BJ (cell line): ENCODE results near the gene CCNQ. TPM values are rescaled to one million over a fixed set of nuclear protein-coding genes. Genes with fewer than 3 reads are reported as not detected.

Experiments
- CTCF ChIA-PET: fragments of 350-600 bp; formaldehyde crosslinking; extraction: SDS; loops from one replicate; lab custom pipeline; 2021; ENCODE audit warnings: antibody characterized with exemption, inconsistent platforms; lab: Yijun Ruan, JAX
- POLR2A ChIA-PET: fragments of 300-600 bp; sonication (Branson Sonifier 250); formaldehyde crosslinking; extraction: SDS; loops from one replicate; lab custom pipeline; 2021; ENCODE audit warnings: antibody characterized with exemption; lab: Charles Lee
- DNase-seq: peaks from one replicate; pipeline ENCODE4 v3.0.0-alpha.2; 2011; ENCODE audit warnings: low read depth
- H3K27me3 ChIP-seq: 2 replicates; pipeline ENCODE4 v1.6.0; 2011; ENCODE audit warnings: low read length; ENCODE audit not compliant: control insufficient read depth, insufficient read depth
- H3K36me3 ChIP-seq: 2 replicates; pipeline ENCODE4 v1.5.1; 2011; ENCODE audit warnings: low read length; ENCODE audit not compliant: control insufficient read depth, insufficient read depth
- H3K4me3 ChIP-seq: 2 replicates; pipeline ENCODE4 v1.5.1; 2011; ENCODE audit warnings: low read depth, mild to moderate bottlenecking, control low read depth, low read length
- polyA plus RNA-seq: library from polyadenylated mRNA; depleted of rRNA; stranded (reverse); fragments of >200 nt; gene quantifications from 2 replicates; pipeline ENCODE4 v1.2.3, GENCODE V29; 2011; rRNA removed
- TF ChIP-seq, protein P1 (sequence below): IDR thresholded peaks from 2 replicates; pipeline ENCODE4 v1.5.1; 2011; ENCODE audit warnings: low read depth, mild to moderate bottlenecking, control low read depth, inconsistent platforms, low read length, moderate library complexity; ENCODE audit not compliant: insufficient read depth

CCNQ gene
- polyA plus RNA-seq, 1 experiment = 44.0 TPM

DNA sequence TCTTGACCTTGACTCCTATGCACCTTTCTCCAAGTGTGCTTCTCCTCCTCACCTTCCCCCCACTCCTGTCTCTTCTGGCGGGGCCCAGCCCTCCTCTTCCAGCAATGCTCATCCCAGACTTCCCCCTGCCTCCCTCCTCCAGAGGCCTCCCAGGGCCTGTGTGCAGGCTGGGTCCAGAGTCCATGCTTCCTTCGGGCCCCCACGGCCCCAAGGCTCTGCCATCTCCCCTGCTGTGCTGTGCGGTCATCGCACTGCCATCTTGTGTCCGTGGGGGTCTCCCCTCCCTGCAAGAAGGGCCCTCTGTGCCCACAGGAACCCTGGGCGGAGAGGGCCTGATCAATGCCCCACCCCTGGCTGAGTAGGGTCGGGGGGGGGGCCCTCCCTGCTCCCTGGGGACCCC is 54.2 kb downstream of the CCNQ start:
- ChIA-PET CTCF (interaction anchor here (0.9 kb wide), 1 partner anchor 124 kb away, joined by 3 read pairs; no protein-coding TSS in a partner anchor), POLR2A (no interaction called here)
- Histone ChIP-seq H3K4me3 (no peak overlapping the region), H3K36me3 (no peaks in the 10 kb centered on the region), H3K27me3 (no peaks in the 10 kb centered on the region; the same call in 1 of the 2 replicates)
- DNase-seq = no peak
- TF ChIP-seq, protein P1, sequence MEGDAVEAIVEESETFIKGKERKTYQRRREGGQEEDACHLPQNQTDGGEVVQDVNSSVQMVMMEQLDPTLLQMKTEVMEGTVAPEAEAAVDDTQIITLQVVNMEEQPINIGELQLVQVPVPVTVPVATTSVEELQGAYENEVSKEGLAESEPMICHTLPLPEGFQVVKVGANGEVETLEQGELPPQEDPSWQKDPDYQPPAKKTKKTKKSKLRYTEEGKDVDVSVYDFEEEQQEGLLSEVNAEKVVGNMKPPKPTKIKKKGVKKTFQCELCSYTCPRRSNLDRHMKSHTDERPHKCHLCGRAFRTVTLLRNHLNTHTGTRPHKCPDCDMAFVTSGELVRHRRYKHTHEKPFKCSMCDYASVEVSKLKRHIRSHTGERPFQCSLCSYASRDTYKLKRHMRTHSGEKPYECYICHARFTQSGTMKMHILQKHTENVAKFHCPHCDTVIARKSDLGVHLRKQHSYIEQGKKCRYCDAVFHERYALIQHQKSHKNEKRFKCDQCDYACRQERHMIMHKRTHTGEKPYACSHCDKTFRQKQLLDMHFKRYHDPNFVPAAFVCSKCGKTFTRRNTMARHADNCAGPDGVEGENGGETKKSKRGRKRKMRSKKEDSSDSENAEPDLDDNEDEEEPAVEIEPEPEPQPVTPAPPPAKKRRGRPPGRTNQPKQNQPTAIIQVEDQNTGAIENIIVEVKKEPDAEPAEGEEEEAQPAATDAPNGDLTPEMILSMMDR = no peak

DNA sequence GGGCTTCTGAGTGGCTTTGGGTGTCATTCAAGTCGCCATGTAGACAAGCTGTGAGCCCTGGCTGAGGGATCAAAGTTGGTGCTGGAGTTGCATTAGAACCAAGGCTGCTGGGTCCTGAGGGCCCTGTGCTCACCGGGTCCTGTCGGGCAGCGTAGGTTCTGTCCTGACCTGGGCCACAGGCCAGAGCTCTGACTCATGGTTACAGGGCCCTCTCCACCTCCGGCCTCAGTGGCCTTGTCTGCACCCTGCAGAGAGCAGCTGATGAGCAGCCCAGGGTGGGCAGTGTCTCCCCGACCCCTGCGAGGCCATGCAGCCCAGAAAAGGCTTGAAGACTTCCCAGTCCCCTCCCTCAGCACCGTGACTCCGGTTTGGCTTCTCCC is 59.0 kb downstream of the CCNQ start:
- ChIA-PET CTCF (interaction anchor here (0.6 to 4.3 kb wide), 21 partner anchors 8 to 534 kb away, joined by 3 to 52 read pairs (median 5); partner anchors contain the start of gene DUSP9), POLR2A (no interaction called here)
- TF ChIP-seq, protein P1 = no peak
- Histone ChIP-seq H3K36me3 (no peaks in the 10 kb centered on the region), H3K4me3 (no peak overlapping the region), H3K27me3 (no peaks in the 10 kb centered on the region; the same call in 1 of the 2 replicates)
- no peak for DNase-seq

DNA sequence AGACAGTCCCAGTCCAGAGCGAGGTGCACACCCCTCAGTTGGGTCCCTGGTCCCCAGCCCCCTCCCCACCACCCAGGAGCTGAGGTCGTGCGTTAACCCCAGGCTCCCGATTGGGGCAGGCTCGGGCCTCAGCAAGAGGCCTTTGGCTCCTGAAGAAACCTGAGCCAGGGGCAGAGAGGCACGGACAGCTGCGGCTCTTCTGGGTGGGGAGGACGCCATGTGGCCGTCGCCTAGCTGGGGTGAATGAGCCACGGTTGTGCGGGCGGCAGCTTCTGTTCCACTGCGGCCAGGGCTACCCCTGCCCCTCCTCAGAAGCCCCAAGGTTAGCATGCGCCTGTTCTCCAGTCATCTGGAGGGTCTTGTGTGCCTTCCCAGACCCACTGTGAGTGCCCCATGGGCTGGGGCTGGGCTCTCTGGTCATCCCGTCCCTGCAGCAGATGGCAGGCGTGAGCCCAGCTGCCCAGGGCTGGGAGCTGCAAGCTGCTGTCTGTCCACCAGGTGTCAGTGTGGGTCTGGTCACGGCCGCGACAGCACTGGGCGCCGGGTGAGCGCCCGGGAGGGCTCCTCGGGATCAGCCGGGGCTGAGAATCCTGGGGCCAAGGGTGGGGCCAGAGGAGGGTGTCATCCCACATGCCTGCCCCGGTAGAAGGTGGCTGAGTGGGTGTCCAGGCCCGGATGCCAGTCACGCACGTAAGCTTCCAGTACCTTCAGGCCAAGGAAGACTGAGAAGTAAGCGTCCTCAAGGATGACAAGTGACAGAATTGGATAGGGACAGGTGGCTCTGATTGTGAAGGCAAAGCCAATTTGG is 59.6 kb downstream of the CCNQ start:
- CTCF ChIA-PET = interaction anchor here (0.6 to 4.3 kb wide), 26 partner anchors 8 to 533 kb away, joined by 3 to 52 read pairs (median 5); partner anchors contain the start of genes DUSP9 and RENBP
- Histone ChIP-seq H3K4me3 (no peak overlapping the region), H3K27me3 (no peaks in the 10 kb centered on the region; the same call in 1 of the 2 replicates), H3K36me3 (no peaks in the 10 kb centered on the region)
- no peak for DNase-seq
- POLR2A ChIA-PET = no interaction called here
- TF ChIP-seq, protein P1 = peak; percentile 90

DNA sequence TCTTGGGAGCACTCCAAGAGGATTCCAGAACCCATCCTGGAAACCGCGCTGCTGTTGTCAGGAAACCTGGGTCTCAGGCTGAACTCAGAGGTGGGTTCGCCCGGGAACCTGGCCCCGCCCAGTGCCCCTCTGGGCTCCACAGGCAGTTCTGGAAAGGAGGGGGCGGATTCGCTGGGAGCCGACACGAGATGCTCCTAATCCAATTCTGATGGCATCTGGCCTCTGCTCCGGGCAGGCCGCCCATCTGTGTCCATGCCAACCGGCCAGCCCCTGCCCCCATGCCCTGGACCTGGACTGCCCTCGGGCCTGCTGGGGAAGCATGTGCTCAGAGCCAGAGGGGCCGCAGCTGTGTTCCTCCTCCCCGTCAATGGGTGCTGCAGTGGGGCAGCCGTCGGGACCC is 60.5 kb downstream of the CCNQ start:
- Histone ChIP-seq H3K4me3 (no peak overlapping the region), H3K27me3 (no peaks in the 10 kb centered on the region; the same call in 1 of the 2 replicates), H3K36me3 (no peaks in the 10 kb centered on the region)
- ChIA-PET POLR2A (no interaction called here), CTCF (interaction anchor here (0.7 to 4.3 kb wide), 10 partner anchors 11 to 406 kb away, joined by 3 to 52 read pairs (median 6); partner anchors contain the start of gene RENBP)
- TF ChIP-seq, protein P1 = no peak
- DNase-seq = no peak

Other genes starting within 250 kb of the CCNQ start
- gene PNMA6E, start 197.8 kb downstream of the CCNQ start, polyA plus RNA-seq = not detected in 2 replicates
- 0.36 TPM in 2 replicates for gene ZFP92, start 187.7 kb downstream of the CCNQ start, polyA plus RNA-seq
- 0.49 and 1.1 TPM in 2 replicates for gene TREX2, start 153.1 kb downstream of the CCNQ start, polyA plus RNA-seq
- gene HAUS7, start 128.6 kb downstream of the CCNQ start, polyA plus RNA-seq = 26.8 and 38.4 TPM in 2 replicates
- 284 and 487 TPM in 2 replicates for gene BGN, start 104.2 kb downstream of the CCNQ start, polyA plus RNA-seq
- gene ATP2B3, start 81.5 kb downstream of the CCNQ start, polyA plus RNA-seq = 0.02 TPM in 1 of 2 replicates, not detected in the other
- gene DUSP9, start 48.1 kb upstream of the CCNQ start, polyA plus RNA-seq = 0.04 and 0.06 TPM in 2 replicates
- 0.22 and 0.28 TPM in 2 replicates for gene PNCK, start 74.7 kb upstream of the CCNQ start, polyA plus RNA-seq
- gene SLC6A8, start 88.8 kb upstream of the CCNQ start, polyA plus RNA-seq = 8.3 and 11.9 TPM in 2 replicates
- gene BCAP31, start 125.2 kb upstream of the CCNQ start, polyA plus RNA-seq = 204 and 222 TPM in 2 replicates
- 4.3 and 9.2 TPM in 2 replicates for gene ABCD1, start 125.7 kb upstream of the CCNQ start, polyA plus RNA-seq
- 4.7 and 8.2 TPM in 2 replicates for gene PLXNB3, start 165.1 kb upstream of the CCNQ start, polyA plus RNA-seq
- 0.44 and 1.1 TPM in 2 replicates for gene SRPK3, start 181.9 kb upstream of the CCNQ start, polyA plus RNA-seq
- gene IDH3G, start 195.2 kb upstream of the CCNQ start, polyA plus RNA-seq = 52.8 and 99.2 TPM in 2 replicates
- 455 and 598 TPM in 2 replicates for gene SSR4, start 195.5 kb upstream of the CCNQ start, polyA plus RNA-seq
- gene PDZD4, start 231.4 kb upstream of the CCNQ start, polyA plus RNA-seq = 0.49 and 0.82 TPM in 2 replicates